Neural crest cell (in vitro differentiated cells): ENCODE results near the gene HS3ST6. TPM values are rescaled to one million over a fixed set of nuclear protein-coding genes. Genes with fewer than 3 reads are reported as not detected.
A peak's percentile ranks its signal among the peaks of the same experiment; 100 is the strongest.
"Not testable (repeated sequence)": the region's sequence is repeated elsewhere in the genome, so short reads cannot be mapped to it uniquely, and the experiment has no call there.

Experiments
- DNase-seq: peaks from one replicate; pipeline ENCODE4 v3.0.0; 2021; ENCODE audit warnings: low read depth, mixed read lengths, low spot score
- H3K27ac Mint-ChIP-seq: one replicate; pipeline ENCODE4 v1.8.0; 2021; ENCODE audit warnings: mild to moderate bottlenecking, mixed read lengths; ENCODE audit not compliant: unreplicated experiment
- H3K27me3 Mint-ChIP-seq: 2 replicates; pipeline ENCODE4 v1.8.0; 2021; ENCODE audit warnings: low read depth, mild to moderate bottlenecking, mixed read lengths
- H3K36me3 Mint-ChIP-seq: 2 replicates; pipeline ENCODE4 v1.8.0; 2021; ENCODE audit warnings: low read depth, mild to moderate bottlenecking, mixed read lengths
- H3K4me1 Mint-ChIP-seq: 2 replicates; pipeline ENCODE4 v1.8.0; 2021; ENCODE audit warnings: mixed read lengths
- H3K4me3 Mint-ChIP-seq: one replicate; pipeline ENCODE4 v1.8.0; 2021; ENCODE audit warnings: mild to moderate bottlenecking, mixed read lengths
- H3K9me3 Mint-ChIP-seq: 2 replicates; pipeline ENCODE4 v1.8.0; 2021; ENCODE audit warnings: mixed read lengths
- total RNA-seq: library from RNA; stranded (reverse); gene quantifications from 2 replicates; pipeline ENCODE4 v1.2.1, GENCODE V29; 2021
- TF ChIP-seq, protein P1 (sequence below): fragments of 200-600 bp; sonication (generic); conservative IDR thresholded peaks from 2 replicates; pipeline ENCODE4 v1.5.0; 2021; ENCODE audit warnings: antibody characterized with exemption, mild to moderate bottlenecking

The HS3ST6 gene
- total RNA-seq, 1 donor from 2014 or later: not detected

DNA sequence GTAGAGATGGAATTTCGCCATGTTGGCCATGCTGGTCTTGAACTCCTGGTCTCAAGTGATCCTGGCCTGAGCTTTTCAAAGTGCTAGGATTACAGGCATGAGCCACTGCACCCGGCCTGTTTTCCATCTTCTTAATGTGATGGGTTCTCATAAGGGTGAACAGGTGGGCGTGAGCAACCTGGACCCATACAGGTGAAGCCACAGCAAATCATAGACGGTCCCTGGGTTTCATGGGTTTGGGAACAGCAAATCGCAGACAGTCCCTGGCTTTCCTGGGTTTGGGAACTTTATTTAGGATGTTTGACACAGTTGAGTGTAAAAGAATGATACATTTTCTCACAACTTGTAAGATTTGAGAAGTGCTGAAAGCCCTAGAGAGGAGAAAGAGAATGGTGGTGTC is 33.3 kb downstream of the HS3ST6 start:
- Mint-ChIP-seq H3K4me3 (no peak overlapping the region), H3K27ac (no peak overlapping the region), H3K4me1 (no peaks in the 10 kb centered on the region), H3K36me3 (no peaks in the 10 kb centered on the region), H3K9me3 (no peaks in the 10 kb centered on the region), H3K27me3 (peaks cover 33% of the 10 kb centered on the region)
- TF ChIP-seq, protein P1, sequence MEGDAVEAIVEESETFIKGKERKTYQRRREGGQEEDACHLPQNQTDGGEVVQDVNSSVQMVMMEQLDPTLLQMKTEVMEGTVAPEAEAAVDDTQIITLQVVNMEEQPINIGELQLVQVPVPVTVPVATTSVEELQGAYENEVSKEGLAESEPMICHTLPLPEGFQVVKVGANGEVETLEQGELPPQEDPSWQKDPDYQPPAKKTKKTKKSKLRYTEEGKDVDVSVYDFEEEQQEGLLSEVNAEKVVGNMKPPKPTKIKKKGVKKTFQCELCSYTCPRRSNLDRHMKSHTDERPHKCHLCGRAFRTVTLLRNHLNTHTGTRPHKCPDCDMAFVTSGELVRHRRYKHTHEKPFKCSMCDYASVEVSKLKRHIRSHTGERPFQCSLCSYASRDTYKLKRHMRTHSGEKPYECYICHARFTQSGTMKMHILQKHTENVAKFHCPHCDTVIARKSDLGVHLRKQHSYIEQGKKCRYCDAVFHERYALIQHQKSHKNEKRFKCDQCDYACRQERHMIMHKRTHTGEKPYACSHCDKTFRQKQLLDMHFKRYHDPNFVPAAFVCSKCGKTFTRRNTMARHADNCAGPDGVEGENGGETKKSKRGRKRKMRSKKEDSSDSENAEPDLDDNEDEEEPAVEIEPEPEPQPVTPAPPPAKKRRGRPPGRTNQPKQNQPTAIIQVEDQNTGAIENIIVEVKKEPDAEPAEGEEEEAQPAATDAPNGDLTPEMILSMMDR: no peak
- no peak for DNase-seq

DNA sequence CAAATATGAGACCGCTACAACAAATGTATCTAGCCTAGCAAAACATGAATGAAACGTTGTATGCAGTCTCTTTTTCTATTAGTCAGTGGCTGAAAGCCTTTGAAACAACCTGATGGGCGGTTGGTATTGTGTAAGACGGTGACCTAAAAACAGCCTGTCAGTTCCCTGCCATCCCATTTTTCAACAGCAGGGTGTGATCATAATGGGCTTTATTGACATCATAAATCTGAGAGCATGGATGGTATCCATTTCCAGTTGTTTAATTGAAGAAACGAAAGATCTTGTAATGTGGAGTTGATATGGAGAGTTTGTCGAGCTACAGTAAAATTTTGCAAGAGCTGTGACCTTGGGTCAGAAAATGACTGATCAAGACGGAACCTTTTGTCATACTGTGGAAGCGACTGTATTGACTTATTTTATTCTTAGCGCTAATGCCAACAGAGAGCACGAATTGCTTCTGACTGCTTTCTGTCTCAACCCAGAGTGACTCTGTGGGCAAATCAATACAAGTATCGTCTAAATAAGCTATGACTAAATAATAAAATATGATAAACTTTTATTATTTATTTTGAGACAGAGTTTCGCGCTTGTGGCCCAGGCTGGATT is 34.0 kb downstream of the HS3ST6 start:
- H3K36me3 Mint-ChIP-seq: no peaks in the 10 kb centered on the region
- no peaks in the 10 kb centered on the region for H3K9me3 Mint-ChIP-seq
- no peak overlapping the region for H3K27ac Mint-ChIP-seq
- H3K4me1 Mint-ChIP-seq: no peaks in the 10 kb centered on the region
- TF ChIP-seq, protein P1: peak; percentile 47
- peaks cover 34% of the 10 kb centered on the region for H3K27me3 Mint-ChIP-seq
- H3K4me3 Mint-ChIP-seq: no peak overlapping the region
- no peak for DNase-seq

DNA sequence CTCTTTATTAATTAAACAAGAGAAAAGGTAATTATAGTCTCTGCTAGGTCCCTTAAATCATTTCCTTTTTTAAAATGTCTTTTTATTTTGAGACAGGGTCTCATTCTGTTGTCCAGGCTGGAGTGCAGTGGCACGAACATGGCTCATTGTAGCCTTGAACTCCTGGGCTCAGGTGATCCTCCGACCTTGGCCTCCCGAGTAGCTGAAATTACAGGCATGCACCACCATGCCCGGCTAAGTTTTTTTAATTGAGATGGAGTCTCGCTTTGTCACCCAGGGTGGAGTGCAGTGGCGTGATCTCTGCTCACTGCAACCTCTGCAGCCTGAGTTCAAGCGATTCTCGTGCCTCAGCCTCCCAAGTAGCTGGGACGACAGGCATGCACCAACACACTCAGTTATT is 37.0 kb downstream of the HS3ST6 start:
- not testable (repeated sequence) for H3K27ac Mint-ChIP-seq, H3K4me3 Mint-ChIP-seq, H3K36me3 Mint-ChIP-seq, H3K4me1 Mint-ChIP-seq, H3K9me3 Mint-ChIP-seq, DNase-seq
- H3K27me3 Mint-ChIP-seq: peaks cover 56% of the 10 kb centered on the region

DNA sequence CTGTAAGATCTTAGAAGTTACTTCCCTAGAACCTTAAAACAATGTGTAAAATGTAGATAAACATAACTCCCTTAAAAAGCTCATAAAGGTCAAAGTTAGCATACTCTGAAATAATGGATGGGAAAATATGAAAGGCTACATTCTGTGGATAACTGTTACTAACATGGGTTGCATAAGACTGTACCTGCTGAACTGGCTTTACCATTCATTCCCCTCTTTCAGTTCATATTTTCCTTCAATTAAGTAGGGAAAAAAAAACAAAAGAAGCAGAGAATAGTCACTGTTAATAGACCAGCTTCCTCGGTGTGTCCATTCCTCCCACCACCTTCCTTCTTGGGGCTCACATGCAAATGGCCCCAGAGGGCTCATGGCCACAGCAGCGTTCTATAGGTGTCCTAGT is 38.7 kb downstream of the HS3ST6 start:
- peaks cover 60% of the 10 kb centered on the region for H3K27me3 Mint-ChIP-seq
- TF ChIP-seq, protein P1: no peak
- DNase-seq: no peak
- no peak overlapping the region for H3K27ac Mint-ChIP-seq
- H3K4me1 Mint-ChIP-seq: no peaks in the 10 kb centered on the region
- H3K4me3 Mint-ChIP-seq: no peak overlapping the region
- no peaks in the 10 kb centered on the region for H3K36me3 Mint-ChIP-seq
- no peaks in the 10 kb centered on the region for H3K9me3 Mint-ChIP-seq

DNA sequence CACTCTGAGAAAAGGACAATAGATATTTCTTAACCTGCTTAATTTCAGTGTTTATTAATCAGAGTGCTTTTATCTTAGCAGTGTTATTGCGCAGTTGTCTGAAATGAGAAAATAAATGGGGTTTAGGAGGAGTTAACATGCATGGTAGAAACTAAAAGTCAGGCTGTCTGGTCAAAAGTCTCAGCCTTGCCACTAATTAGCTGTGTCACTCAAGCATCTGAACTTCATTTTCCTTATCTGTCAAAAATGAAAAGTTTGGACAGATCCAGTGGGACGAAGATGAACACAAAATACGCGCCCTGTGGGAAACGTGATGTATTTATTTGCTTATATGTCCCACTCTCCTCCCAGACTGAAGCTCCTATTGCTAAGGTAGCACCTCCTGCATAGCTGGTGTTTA is 40.0 kb downstream of the HS3ST6 start:
- Mint-ChIP-seq H3K4me1 (no peaks in the 10 kb centered on the region), H3K4me3 (no peak overlapping the region), H3K9me3 (no peaks in the 10 kb centered on the region), H3K27me3 (peaks cover 63% of the 10 kb centered on the region), H3K27ac (no peak overlapping the region), H3K36me3 (no peaks in the 10 kb centered on the region)
- no peak for DNase-seq
- TF ChIP-seq, protein P1: no peak

DNA sequence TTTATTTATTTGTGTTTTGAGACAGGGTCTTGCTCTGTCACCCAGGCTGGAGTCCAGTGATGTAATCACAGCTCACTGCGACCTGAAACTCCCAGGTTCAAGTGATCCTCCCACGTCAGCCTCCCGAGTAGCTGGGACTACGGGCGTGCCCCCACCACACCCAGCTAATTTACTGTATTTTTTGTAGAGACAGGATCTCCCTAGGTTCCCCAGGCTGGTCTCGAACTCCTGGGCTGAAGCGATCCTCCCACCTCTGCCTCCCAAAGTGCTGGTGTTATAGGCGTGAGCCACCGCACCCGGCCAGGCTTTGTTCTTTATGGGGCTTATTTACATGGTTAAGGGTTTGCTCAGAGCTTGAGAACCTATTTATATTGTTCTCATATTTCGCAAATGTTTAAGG is 40.4 kb downstream of the HS3ST6 start:
- Mint-ChIP-seq H3K4me3 (no peak overlapping the region), H3K4me1 (no peaks in the 10 kb centered on the region), H3K27me3 (peaks cover 67% of the 10 kb centered on the region), H3K36me3 (no peaks in the 10 kb centered on the region), H3K27ac (no peak overlapping the region), H3K9me3 (no peaks in the 10 kb centered on the region)
- no peak for DNase-seq
- TF ChIP-seq, protein P1: no peak
